Measurements from ENCODE around the gene COL8A1.

The COL8A1 gene

DNA sequence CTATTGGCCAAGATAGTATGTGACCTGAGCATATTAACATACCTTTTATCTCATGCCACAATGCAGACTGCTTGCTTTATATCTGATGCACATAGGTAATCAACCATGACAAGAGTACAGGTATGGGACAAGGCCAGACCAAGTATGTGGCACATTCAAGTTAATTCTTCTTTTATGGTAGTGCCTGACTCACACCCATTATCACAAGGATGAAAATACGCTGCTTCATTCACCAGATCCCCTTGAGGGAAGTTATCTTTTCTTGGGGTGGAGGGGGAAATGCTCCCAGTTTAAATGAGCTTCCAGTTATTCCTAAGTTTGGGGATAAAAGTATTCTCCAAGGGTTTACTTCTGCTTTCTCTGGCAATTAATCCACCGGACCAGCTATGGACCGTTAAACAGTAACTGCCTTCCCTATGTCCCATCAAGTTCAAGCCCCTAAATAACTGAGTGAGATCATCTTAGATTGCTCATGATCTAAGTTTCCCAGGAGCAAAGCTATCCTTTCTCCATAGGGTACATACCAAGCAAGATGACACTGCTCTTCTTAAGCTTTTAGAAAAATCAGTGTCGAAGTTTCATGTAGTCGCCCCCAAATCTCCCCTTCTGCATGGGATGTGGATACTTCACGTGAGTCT lies 1.9 kb downstream of the COL8A1 start:
- TF ChIP-seq GABPA (IDR thresholded peaks at IDR 0.05; ENCODE audit: low read depth): no peak
- no peak for TF ChIP-seq SPI1 (IDR thresholded peaks at IDR 0.05; ENCODE audit: borderline replicate concordance, low read depth)
- TF ChIP-seq, protein P1, sequence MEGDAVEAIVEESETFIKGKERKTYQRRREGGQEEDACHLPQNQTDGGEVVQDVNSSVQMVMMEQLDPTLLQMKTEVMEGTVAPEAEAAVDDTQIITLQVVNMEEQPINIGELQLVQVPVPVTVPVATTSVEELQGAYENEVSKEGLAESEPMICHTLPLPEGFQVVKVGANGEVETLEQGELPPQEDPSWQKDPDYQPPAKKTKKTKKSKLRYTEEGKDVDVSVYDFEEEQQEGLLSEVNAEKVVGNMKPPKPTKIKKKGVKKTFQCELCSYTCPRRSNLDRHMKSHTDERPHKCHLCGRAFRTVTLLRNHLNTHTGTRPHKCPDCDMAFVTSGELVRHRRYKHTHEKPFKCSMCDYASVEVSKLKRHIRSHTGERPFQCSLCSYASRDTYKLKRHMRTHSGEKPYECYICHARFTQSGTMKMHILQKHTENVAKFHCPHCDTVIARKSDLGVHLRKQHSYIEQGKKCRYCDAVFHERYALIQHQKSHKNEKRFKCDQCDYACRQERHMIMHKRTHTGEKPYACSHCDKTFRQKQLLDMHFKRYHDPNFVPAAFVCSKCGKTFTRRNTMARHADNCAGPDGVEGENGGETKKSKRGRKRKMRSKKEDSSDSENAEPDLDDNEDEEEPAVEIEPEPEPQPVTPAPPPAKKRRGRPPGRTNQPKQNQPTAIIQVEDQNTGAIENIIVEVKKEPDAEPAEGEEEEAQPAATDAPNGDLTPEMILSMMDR (IDR thresholded peaks at IDR 0.05; ENCODE audit: insufficient read depth, low read length): no peak
- TF ChIP-seq, protein P2, sequence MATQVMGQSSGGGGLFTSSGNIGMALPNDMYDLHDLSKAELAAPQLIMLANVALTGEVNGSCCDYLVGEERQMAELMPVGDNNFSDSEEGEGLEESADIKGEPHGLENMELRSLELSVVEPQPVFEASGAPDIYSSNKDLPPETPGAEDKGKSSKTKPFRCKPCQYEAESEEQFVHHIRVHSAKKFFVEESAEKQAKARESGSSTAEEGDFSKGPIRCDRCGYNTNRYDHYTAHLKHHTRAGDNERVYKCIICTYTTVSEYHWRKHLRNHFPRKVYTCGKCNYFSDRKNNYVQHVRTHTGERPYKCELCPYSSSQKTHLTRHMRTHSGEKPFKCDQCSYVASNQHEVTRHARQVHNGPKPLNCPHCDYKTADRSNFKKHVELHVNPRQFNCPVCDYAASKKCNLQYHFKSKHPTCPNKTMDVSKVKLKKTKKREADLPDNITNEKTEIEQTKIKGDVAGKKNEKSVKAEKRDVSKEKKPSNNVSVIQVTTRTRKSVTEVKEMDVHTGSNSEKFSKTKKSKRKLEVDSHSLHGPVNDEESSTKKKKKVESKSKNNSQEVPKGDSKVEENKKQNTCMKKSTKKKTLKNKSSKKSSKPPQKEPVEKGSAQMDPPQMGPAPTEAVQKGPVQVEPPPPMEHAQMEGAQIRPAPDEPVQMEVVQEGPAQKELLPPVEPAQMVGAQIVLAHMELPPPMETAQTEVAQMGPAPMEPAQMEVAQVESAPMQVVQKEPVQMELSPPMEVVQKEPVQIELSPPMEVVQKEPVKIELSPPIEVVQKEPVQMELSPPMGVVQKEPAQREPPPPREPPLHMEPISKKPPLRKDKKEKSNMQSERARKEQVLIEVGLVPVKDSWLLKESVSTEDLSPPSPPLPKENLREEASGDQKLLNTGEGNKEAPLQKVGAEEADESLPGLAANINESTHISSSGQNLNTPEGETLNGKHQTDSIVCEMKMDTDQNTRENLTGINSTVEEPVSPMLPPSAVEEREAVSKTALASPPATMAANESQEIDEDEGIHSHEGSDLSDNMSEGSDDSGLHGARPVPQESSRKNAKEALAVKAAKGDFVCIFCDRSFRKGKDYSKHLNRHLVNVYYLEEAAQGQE (IDR thresholded peaks at IDR 0.05; ENCODE audit: insufficient replicate concordance, low read depth): no peak
- TF ChIP-seq POLR2AphosphoS5 (IDR thresholded peaks at IDR 0.05; ENCODE audit: low read depth): no peak
- DNase-seq (ENCODE audit: low read depth in 1 of 2, low spot score in 1 of 2): no peak
- H3K27ac ChIP-seq (replicated peaks): no peak overlapping the region
- H3K4me3 ChIP-seq (replicated peaks; ENCODE audit: insufficient read depth, low read length): no peak overlapping the region
- peaks cover 23% of the 10 kb centered on the region for H3K27me3 ChIP-seq (ENCODE audit: insufficient read depth, poor library complexity, severe bottlenecking)

DNA sequence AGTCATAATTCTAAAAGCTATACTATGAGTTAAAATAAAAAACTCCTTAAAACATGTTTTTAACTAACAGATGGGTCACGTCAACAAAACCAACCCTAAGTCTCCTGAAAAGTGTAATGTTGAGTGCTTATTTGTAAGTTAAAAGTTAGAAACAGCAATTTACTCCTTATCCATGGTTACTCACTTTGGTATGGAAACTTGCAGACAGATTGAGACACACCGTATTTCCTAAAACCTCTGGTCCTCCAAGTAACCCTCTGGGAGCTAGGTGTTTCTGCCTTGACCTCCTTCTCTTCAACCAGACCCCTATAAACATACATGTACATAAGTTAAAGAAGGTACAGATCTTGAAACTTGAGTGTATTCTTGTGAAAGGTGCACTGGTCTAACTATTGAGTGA lies 3.1 kb downstream of the COL8A1 start:
- no peak for TF ChIP-seq GABPA (IDR thresholded peaks at IDR 0.05; ENCODE audit: low read depth)
- TF ChIP-seq, protein P1 (IDR thresholded peaks at IDR 0.05; ENCODE audit: insufficient read depth, low read length): no peak
- H3K4me3 ChIP-seq (replicated peaks; ENCODE audit: insufficient read depth, low read length): no peak overlapping the region
- no peak for DNase-seq (ENCODE audit: low read depth in 1 of 2, low spot score in 1 of 2)
- H3K27me3 ChIP-seq (ENCODE audit: insufficient read depth, poor library complexity, severe bottlenecking): peaks cover 22% of the 10 kb centered on the region
- no peak overlapping the region for H3K27ac ChIP-seq (replicated peaks)

DNA sequence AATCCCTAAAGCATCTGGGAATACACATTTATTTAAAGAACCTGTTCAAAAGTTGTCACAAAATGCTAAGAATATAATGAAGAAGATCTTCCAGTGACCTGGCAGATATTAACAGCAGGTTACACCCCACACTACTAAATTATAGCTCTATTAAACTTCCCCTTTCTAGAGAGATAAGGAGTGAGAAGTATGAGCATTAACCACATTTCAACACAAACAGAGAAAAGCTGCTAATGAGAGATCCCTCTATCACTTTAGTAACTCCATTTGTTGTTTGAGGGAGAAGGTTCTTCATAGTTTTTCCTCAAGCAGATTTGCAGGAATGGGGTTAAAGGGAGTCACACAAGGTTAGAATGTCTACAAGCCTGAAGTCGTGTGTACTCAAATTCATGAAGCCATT lies 3.6 kb downstream of the COL8A1 start:
- H3K4me3 ChIP-seq (replicated peaks; ENCODE audit: insufficient read depth, low read length): no peak overlapping the region
- peaks cover 18% of the 10 kb centered on the region for H3K27me3 ChIP-seq (ENCODE audit: insufficient read depth, poor library complexity, severe bottlenecking)
- no peak for DNase-seq (ENCODE audit: low read depth in 1 of 2, low spot score in 1 of 2)
- TF ChIP-seq, protein P2 (IDR thresholded peaks at IDR 0.05; ENCODE audit: insufficient replicate concordance, low read depth): no peak
- no peak overlapping the region for H3K27ac ChIP-seq (replicated peaks)

DNA sequence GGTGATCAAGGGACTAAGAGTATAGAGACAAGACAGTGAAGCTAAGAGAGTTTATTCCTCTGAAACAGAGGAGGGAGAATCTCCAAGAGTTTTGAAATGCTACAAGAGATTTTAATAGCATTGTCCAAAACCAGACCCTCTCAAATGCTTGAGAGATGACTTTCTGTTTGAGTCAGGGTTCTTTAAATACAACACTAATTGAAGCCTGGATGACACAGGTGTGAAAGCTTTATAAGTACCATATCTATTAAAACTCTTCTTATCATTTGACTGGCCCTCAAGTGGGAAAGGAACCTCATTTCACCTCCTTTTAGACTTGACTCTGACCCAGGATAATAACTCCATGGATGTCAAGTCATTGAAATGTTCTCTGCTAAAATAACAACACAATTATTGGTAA lies 5.6 kb downstream of the COL8A1 start:
- Histone ChIP-seq H3K27me3 (ENCODE audit: insufficient read depth, poor library complexity, severe bottlenecking) (peaks cover 9% of the 10 kb centered on the region), H3K27ac (replicated peaks) (no peak overlapping the region), H3K4me3 (replicated peaks; ENCODE audit: insufficient read depth, low read length) (no peak overlapping the region)
- TF ChIP-seq, protein P2 (IDR thresholded peaks at IDR 0.05; ENCODE audit: insufficient replicate concordance, low read depth): no peak
- TF ChIP-seq, protein P1 (IDR thresholded peaks at IDR 0.05; ENCODE audit: insufficient read depth, low read length): no peak
- TF ChIP-seq SPI1 (IDR thresholded peaks at IDR 0.05; ENCODE audit: borderline replicate concordance, low read depth): no peak
- TF ChIP-seq POLR2AphosphoS5 (IDR thresholded peaks at IDR 0.05; ENCODE audit: low read depth): no peak
- TF ChIP-seq GABPA (IDR thresholded peaks at IDR 0.05; ENCODE audit: low read depth): no peak
- no peak for DNase-seq (ENCODE audit: low read depth in 1 of 2, low spot score in 1 of 2)
